ENCODE results near the gene IL17RA.

GRCh38 chr22:17087498-17088131 lies 2.8 kb downstream of the IL17RA start:
- no peak for TF ChIP-seq POLR2A (IDR thresholded peaks at IDR 0.05)
- TF ChIP-seq CTCF (IDR thresholded peaks at IDR 0.05): no peak
- TF ChIP-seq POLR2AphosphoS5 (IDR thresholded peaks at IDR 0.05): no peak
